Kidney epithelial cell (primary cell): ENCODE data around the gene CCN2. TPM values are rescaled to one million over a fixed set of nuclear protein-coding genes. Genes with fewer than 3 reads are reported as not detected.
A peak's percentile ranks its signal among the peaks of the same experiment; 100 is the strongest.

Experiments used
- DNase-seq: peaks from one replicate; pipeline ENCODE4 v3.0.0-alpha.2; 2010; ENCODE audit warnings: low read depth
- H3K27me3 ChIP-seq: 2 replicates; pipeline ENCODE4 v1.6.0; 2011; ENCODE audit warnings: low read length; ENCODE audit not compliant: control insufficient read depth, insufficient read depth
- H3K36me3 ChIP-seq: 2 replicates; pipeline ENCODE4 v1.5.1; 2011; ENCODE audit warnings: low read length; ENCODE audit not compliant: control insufficient read depth, insufficient read depth
- H3K4me3 ChIP-seq: 2 replicates; pipeline ENCODE4 v1.5.1; 2011; ENCODE audit warnings: low read depth, mild to moderate bottlenecking, control low read depth, low read length
- CTCF ChIP-seq: IDR thresholded peaks from 2 replicates; pipeline ENCODE4 v1.5.1; 2011; ENCODE audit warnings: mild to moderate bottlenecking, moderate library complexity, low read length, control low read depth, inconsistent platforms; ENCODE audit not compliant: insufficient read depth, poor library complexity, severe bottlenecking
- total RNA-seq: library from RNA; depleted of rRNA; stranded (reverse); fragments of >200 nt; gene quantifications from 2 replicates; pipeline ENCODE4 v1.2.3, GENCODE V29; 2015

CCN2 gene
- total RNA-seq, 1 donor from 2014 or later = 172 TPM

GRCh38 chr6:131955192-131955591 lies 4.0 kb upstream of the CCN2 start:
- DNase-seq = no peak
- H3K27me3 ChIP-seq = no peaks in the 10 kb centered on the region
- peaks cover under 1% of the 10 kb centered on the region for H3K36me3 ChIP-seq
- H3K4me3 ChIP-seq = no peak overlapping the region
- TF ChIP-seq CTCF = no peak

- Histone ChIP-seq H3K27me3 (no peaks in the 10 kb centered on the region), H3K36me3 (peaks cover 2% of the 10 kb centered on the region), H3K4me3 (no peak overlapping the region)
- DNase-seq = peak; percentile 91
- no peak for TF ChIP-seq CTCF
These were observed 3.6 kb upstream of the CCN2 start for GRCh38 chr6:131954775-131955107.

GRCh38 chr6:131954059-131954774 lies 3.0 kb upstream of the CCN2 start:
- no peaks in the 10 kb centered on the region for H3K27me3 ChIP-seq
- peaks cover 2% of the 10 kb centered on the region for H3K36me3 ChIP-seq
- no peak for TF ChIP-seq CTCF
- no peak for DNase-seq
- H3K4me3 ChIP-seq = no peak overlapping the region

GRCh38 chr6:131952886-131953509 lies 1.8 kb upstream of the CCN2 start:
- peaks cover 2% of the 10 kb centered on the region for H3K36me3 ChIP-seq
- H3K27me3 ChIP-seq = no peaks in the 10 kb centered on the region
- TF ChIP-seq CTCF = no peak
- DNase-seq = no peak
- H3K4me3 ChIP-seq = no peak overlapping the region

GRCh38 chr6:131951576-131952230 lies 531 bp upstream of the CCN2 start:
- no peaks in the 10 kb centered on the region for H3K27me3 ChIP-seq
- H3K36me3 ChIP-seq = peaks cover 2% of the 10 kb centered on the region
- DNase-seq = no peak
- peak overlapping the region; percentile 57 for H3K4me3 ChIP-seq
- TF ChIP-seq CTCF = no peak
